Stimulated activated CD8-positive, alpha-beta memory T cell treated with anti-CD3 and anti-CD28 coated beads, Interleukin-4, amount 100 ng/mL, for 48 hours (primary cell): Measurements from ENCODE around the gene ULK3.

ENCODE experiments used
- DNase-seq: peaks from one replicate; pipeline ENCODE4 v3.0.0-alpha.2; 2020

ULK3 gene

GRCh38 chr15:74798388-74799254 is 44.3 kb downstream of the ULK3 start:
- no peak for DNase-seq

GRCh38 chr15:74795966-74796625 is 46.9 kb downstream of the ULK3 start:
- peak; percentile 66 for DNase-seq

GRCh38 chr15:74794970-74795349 is 48.0 kb downstream of the ULK3 start:
- DNase-seq = no peak

GRCh38 chr15:74794248-74794969 is 48.5 kb downstream of the ULK3 start:
- no peak for DNase-seq

GRCh38 chr15:74793135-74794028 is 49.6 kb downstream of the ULK3 start:
- DNase-seq = peak; percentile 83

- no peak for DNase-seq
These were observed 50.5 kb downstream of the ULK3 start for GRCh38 chr15:74792227-74793016.

- no peak for DNase-seq
These were observed 51.3 kb downstream of the ULK3 start for GRCh38 chr15:74791667-74792066.

- DNase-seq = no peak
These were observed 51.9 kb downstream of the ULK3 start for GRCh38 chr15:74791007-74791406.

- peak; percentile 69 for DNase-seq
These were observed 52.7 kb downstream of the ULK3 start for GRCh38 chr15:74790080-74790916.

- no peak for DNase-seq
These were observed 53.2 kb downstream of the ULK3 start for GRCh38 chr15:74789741-74790079.

DNA sequence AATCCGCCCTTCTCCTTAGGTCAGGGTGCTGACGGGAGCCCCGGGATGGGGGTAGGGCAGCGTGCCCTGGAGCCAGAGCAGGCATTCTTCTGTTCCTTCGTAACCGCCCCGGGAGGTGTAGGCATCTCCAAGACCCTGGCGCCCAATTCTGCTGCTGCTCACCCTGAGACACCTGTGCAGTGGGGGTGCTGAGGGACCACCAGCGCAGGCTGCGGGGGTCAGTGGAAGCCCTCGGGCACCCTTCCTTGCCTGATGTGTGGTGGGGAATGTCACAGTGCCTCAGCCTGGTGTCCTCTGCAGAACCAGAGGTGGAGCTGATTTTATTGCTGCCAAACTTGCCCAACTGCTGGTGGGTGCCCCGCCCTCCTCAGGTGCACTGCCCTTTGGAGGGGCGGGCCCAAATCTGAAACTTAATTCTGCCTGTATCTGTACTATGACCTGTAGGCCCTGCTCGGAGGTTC is 53.8 kb downstream of the ULK3 start:
- DNase-seq = no peak

DNA sequence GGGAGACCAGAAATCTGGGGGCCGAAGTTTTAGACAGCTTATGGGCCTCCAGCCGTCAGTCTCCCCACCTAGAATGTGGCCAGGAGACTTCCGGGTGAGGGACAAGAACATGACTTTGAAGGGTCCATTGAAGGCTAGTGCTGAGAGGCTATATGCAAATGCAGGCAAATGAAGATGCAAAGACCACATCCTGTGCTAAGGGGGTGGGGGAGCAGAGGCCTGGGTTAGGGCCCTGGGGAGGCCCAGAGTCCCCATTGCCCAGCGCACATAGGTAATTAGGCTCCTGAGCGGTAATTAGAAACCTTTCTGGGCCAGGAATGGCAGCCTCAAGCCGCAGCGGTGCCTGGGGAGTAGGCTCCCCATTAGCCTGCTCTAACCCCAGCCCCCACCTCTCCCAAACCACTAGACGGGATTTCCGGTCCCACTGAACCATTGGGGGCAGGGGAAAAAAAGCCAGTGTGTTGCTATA is 54.2 kb downstream of the ULK3 start:
- peak; percentile 65 for DNase-seq

GRCh38 chr15:74788042-74788682 is 54.8 kb downstream of the ULK3 start:
- DNase-seq = no peak

- peak; percentile 94 for DNase-seq
These were observed 55.5 kb downstream of the ULK3 start for GRCh38 chr15:74787251-74788041.

DNA sequence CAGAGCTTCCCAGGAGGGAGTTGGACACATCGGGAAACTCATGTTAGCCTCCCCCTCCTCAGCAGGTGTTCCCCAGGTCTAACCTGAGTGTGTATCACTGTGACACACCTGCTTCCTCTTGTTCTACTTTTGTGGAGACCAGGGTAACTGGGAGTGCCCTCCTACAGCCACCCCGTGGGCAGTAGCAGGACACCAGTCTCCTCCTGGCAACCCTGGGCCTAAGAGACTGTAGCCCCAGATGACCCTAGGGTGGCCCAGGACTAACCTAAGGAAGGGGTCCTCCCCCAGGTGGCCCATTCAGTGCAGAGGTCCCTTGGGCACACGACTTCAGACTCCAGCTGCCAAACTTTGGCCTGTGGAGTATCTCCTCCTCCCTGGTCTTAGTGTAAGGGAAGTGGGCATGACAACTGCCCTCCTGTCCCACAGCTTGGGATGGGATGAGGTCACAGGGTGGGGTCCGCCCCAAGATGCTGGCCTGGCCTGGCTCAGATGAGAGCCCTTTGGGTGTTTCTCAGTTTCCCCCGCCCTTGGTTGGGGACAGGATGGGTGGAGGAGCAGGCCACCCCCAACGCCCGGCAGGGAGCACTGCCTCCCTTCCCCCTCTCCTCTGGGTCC is 56.3 kb downstream of the ULK3 start:
- DNase-seq = peak; percentile 57
